Activated CD4-positive, alpha-beta T cell treated with anti-CD3 and anti-CD28 coated beads, Interleukin-2, amount 50 U/mL, for 48 hours (primary cell): ENCODE measurements around the gene ZNF700.
"Not testable (repeated sequence)": the region's sequence is repeated elsewhere in the genome, so short reads cannot be mapped to it uniquely, and the experiment has no call there.

Experiments
- DNase-seq, 2 experiments: peaks; one replicate each; pipeline ENCODE4 v3.0.0-alpha.2; 2020

ZNF700 gene

GRCh38 chr19:11924886-11925650 is at the start of gene ZNF700:
TSS of gene ZNF700 (plus strand) at chr19:11925107. CDS start at chr19:11925211, 104 bp downstream.
- DNase-seq: peak; percentile 95 to 97

- DNase-seq: peak; percentile 58 to 67
Observed at GRCh38 chr19:11879687-11880266, 45.1 kb upstream of the ZNF700 start.

DNA sequence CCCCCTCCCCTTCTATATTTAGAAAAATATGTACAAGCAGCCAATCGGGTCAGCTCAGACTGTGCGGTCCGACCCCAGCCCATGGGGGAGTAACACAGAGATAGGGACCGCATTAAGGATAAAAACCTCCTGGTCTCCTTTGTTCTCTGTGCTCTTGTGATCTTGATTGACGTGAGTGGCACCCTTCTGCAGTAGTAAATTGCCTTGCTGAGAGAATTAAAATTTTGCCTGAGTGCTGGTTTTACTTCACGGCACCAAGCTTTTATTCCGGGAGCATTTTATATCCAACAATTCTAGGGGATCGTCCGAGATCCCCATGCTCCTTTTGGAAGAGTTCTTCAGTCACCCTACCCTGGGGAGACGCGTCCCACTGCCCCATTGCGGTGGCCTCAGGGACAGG is 44.3 kb upstream of the ZNF700 start:
- no peak for DNase-seq

GRCh38 chr19:11881151-11881800 is 43.6 kb upstream of the ZNF700 start:
- peak; percentile 61 to 69 for DNase-seq

DNA sequence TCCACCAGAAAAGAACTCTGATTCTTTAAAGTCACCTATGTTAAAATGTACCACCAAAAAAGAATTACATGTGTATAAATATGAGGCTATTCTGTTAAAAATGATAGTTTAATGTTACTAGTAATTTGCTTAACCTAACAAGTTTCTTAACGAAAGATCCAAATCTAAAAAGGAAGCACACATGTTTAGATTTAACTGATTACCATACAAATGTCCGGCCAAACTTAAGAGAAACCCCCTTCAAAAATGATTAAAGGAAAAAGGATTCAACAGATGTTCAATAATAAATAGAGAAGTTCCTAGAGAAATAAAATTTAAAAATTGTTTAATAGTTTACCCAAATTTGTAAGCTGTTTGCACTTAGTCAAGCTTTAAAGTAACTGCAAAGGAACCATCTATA is 42.3 kb upstream of the ZNF700 start:
- DNase-seq: no peak

- no peak for DNase-seq
Observed at GRCh38 chr19:11887234-11887610, 37.7 kb upstream of the ZNF700 start.

- DNase-seq: peak; percentile 66 to 76
Observed at GRCh38 chr19:11887611-11888531, 37.0 kb upstream of the ZNF700 start, which contains the start of gene ZNF69. TSS of gene ZNF69 (plus strand) at chr19:11887782. CDS start at chr19:11887924, 142 bp downstream.

- not testable (repeated sequence) for DNase-seq
Observed at GRCh38 chr19:11889901-11890300, 35.0 kb upstream of the ZNF700 start.

GRCh38 chr19:11890634-11891033 is 34.3 kb upstream of the ZNF700 start:
- DNase-seq: no peak

GRCh38 chr19:11894851-11895250 is 30.1 kb upstream of the ZNF700 start:
- no peak for DNase-seq

DNA sequence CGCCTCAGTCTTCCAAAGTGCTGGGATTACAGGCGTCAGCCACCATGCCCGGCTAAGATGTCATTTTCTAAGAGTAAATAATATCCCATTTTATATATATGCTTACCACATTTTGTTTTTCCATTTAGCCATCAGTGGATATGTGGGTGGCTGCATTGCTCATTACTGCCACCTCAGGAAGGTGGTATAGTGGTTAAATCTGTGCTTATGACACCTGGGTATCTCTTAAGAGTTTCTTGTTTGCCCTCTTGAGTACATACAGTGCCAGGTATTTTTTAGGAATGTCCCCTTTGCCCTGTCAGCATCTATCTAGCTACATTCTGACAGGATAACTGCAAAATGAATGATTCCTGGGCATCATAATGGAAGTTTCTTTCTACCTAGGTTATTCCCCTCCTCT is 22.7 kb upstream of the ZNF700 start:
- DNase-seq: no peak

DNA sequence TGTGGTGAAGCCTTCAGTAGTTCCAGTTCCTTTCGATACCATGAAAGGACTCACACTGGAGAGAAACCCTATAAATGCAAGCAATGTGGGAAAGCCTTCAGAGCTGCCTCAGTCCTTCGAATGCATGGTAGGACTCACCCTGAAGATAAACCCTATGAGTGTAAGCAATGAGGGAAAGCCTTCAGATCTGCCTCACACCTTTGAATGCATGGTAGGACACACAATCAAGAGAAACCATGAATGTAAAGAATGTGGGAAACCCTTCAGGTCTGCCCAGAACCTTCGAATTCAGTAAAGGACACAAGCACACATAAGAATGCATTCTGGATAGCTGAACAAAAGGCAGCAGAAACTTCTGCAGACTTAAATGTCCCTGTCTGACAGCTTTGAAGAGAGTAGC is 19.0 kb upstream of the ZNF700 start:
- no peak for DNase-seq

DNA sequence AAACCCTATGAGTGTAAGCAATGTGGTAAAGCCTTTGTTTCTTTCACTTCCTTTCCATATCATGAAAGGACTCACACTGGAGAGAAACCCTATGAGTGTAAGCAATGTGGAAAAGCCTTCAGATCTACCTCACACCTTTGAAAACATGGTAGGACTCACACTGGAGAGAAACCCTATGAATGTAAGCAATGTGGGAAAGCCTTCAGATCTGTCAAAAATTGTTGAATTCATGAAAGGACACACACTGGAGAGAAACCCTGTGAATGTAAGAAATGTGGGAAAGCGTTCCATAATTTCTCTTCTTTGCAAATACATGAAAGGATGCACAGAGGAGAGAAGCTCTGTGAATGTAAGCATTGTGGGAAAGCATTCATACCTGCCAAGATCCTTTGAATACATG is 13.0 kb upstream of the ZNF700 start:
- DNase-seq: not testable (repeated sequence)

DNA sequence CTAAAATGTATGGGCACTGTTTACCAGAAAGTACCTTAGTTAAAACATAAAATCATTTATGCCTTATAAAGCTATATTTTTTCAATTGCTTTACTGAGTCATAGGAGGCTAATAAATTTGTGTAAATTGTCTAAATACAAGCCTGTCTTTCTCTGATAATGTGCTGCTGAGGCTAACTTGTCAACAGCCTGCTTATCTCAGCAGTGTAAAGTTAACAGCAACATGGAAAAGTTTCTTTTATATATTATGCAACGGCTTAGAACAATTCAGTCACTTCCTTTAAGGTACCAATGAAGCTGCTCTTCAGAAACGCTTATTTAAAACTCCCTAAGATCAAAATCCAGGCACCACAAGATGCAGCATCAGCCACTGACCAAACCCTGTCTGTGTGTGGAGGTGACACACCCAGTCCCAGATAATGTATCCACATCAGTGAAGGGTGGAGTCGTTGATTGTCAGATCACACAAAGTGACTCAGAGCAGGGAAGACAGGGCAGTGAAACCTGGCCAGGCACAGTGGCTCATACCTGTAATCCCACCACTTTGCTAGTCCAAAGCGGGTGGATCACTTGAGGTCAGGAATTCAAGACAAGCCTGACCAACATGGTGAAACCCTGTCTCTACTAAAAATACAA is 10.4 kb upstream of the ZNF700 start:
- not testable (repeated sequence) for DNase-seq

- no peak for DNase-seq
Observed at GRCh38 chr19:11921852-11922495, 2.9 kb upstream of the ZNF700 start.

DNA sequence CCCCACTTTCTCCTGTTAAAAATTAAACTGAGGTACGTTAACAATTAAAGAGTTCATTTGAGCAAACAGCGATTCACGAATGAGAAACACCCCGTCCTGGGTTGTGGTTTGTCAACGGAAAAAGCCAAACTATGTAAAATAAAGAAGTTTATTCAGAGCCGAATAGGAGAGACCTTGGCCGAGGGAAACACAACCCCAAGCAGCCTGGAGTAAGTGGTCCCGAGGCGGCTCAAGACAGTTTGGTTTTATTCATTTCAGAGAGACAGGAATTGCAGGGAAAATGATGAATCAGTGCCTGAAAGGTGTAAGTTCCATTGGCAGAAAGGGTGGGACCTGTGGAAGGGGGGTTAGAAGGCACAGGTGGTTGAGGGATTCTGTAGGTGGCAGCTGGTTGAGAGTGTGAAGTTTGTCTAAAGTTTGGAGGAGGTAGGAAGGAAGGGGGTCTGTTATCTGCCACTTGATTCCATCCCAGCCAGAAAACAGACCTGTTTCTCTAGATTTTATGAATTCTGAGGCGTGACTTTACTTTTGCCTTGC is 812 bp downstream of the ZNF700 start:
- peak in 1 of 2 experiments; percentile 12 for DNase-seq

GRCh38 chr19:11927227-11927626 is 2.3 kb downstream of the ZNF700 start:
- no peak for DNase-seq

DNA sequence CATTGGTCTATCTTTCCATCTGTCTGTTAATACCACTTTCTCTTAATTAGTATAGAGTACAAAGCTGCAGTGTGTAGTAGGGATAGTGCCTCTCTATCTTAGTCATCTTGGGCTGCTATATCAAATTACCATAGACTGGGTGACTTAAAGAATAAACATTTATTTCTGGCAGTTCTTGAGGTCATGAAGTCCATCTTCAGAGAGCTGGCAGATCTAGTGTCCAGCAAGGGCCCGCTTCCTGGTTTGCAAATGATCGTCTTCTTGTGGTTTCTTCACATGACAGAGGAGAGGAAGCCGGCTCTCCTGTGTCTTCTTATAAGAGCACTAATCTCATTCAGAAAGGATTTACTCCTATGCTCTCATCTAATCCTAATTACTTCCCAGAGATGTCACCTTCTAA is 6.1 kb downstream of the ZNF700 start:
- no peak for DNase-seq

GRCh38 chr19:11931513-11931912 is 6.6 kb downstream of the ZNF700 start:
- no peak for DNase-seq

DNA sequence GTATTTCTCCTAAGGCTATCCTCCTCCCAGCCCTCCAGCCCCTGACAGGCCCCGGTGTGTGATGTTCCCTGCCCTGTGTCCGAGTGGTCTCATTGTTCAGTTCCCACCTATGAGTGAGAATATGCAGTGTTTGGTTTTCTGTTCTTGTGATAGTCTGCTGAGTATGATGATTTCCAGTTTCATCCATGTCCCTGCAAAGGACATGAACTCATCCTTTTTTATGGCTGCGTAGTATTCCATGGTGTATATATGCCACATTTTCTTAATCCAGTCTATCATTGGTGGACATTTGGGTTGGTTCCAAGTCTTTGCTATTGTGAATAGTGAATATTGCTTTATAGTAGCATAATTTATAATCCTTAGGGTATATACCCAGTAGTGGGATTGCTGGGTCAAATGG is 10.9 kb downstream of the ZNF700 start:
- not testable (repeated sequence) for DNase-seq

DNA sequence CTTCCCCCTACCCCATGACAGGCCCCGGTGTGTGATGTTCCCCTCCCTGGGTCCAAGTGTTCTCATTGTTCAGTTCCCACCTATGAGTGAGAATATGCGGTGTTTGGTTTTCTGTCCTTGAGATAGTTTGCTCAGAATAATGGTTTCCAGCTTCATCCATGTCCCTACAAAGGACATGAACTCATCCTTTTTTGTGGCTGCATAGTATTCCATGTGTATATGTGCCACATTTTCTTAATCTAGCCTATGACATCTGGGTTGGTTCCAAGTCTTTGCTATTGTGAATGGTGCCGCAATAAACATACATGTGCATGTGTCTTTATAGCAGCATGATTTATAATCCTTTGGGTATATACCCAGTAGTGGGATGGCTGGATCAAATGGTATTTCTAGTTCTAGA is 13.5 kb downstream of the ZNF700 start:
- DNase-seq: not testable (repeated sequence)
